Kidney capillary endothelial cell (primary cell): ENCODE results near the gene LSM3.
A peak's percentile ranks its signal among the peaks of the same experiment; 100 is the strongest.

Experiments
- DNase-seq: peaks from one replicate; pipeline ENCODE4 v3.0.0-alpha.2; 2018; ENCODE audit warnings: low spot score

Gene LSM3

DNA sequence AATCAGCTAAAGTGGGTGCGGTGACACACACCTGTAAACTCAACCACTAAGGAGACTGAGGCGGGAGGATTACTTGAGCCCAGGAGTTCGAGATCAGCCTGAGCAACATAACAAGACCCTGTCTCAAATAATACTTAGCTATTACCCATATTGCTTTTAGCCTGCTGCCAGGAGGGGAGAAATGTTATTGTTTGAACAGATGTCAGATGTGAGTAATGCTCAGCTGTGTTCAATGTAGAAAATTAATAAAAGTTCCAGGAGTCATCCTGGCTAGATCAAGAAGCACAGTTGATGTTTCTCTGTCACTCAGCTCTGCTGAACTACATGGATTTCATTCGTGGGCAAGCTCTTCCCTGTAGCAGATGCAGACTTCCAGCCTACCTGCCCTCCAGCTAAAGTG, 22.2 kb downstream of the LSM3 start:
- no peak for DNase-seq

- DNase-seq, result no peak
Measured at GRCh38 chr3:14201940-14202684, 23.5 kb downstream of the LSM3 start.

GRCh38 chr3:14202874-14203520, 24.4 kb downstream of the LSM3 start:
- no peak for DNase-seq

DNA sequence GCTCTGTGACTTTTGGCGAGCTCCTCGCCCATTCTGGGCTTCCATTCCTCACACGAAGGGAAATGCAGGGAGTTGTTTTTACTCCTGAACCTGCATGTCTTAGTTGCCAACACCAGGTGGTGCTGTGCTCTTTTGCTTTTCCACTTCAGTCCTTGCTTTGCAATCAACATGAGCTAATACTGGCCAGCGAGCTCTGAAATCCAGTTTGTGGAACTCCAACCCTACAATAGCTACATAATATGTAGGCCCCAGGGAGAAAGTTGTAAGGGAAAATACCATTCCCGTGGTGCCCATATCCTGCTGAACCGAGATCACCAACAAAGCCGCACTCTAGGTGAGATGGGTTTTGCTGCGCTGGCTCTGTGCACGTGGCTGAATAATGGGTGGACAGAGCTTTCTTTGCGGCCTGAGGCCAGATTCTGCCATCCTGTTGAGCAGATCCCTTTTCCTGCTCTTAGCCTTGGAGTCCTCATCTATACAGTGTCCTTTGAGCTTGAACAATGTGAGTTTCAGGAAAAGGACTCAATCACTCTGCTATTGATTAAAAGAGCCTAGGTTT, 25.0 kb downstream of the LSM3 start:
- peak; percentile 70 for DNase-seq

DNA sequence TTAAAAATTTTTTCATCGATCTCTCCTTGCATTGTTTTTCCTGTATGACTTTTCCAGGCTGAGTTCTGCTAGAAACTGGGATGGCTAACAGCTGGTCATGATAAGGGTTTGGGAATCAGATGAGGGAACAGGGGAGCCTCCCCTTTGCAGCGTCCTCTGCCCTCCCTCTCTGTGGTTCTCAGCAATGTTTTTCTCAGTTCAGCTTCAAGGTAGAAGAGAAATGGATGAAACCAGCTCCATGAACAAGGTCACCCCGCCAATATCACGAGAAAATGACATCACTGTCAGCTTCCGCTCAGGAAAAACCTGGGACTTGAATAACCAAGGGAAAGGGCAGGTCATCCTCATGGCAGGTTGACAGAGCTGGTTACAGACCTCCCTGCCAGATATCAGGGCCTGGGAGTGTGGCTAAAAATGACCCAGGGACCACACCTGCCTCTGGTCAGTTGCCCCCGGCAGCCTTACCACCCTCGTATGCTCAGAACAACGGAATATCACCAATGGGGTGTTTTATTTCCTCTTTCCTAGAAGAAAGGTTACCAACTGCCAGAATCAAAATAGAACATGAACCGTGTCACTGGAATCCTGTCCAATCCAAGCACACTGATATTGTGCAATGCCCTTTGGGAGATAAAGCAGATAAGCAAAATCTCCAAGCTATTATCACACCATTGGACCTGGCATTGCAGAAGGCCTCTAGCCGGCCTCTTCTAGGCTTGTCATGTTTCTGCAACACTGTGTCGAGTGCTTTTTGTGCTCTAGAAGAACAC, 26.1 kb downstream of the LSM3 start:
- no peak for DNase-seq

- DNase-seq, result no peak
Measured at GRCh38 chr3:14206548-14207177, 28.0 kb downstream of the LSM3 start.

DNA sequence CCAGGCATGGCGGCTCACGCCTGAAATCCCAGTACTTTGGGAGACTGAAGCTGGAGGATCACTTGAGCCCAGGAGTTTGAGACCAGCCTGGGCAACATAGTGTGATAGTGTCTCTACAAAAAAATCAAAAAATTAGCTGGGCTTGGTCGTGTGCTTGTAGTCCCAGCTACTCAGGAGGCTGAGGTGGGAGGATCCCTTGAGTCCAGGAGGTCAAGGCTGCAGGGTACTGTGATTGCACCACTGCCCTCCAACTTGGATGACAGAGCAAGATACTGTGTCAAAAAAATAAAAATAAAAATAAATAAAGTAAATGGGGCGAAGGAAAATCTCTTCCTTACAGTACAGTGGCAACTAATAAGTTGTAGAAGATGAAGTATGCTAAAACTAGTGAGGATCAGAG, 29.6 kb downstream of the LSM3 start:
- DNase-seq, result no peak

GRCh38 chr3:14208977-14209394, 30.4 kb downstream of the LSM3 start:
- no peak for DNase-seq

DNA sequence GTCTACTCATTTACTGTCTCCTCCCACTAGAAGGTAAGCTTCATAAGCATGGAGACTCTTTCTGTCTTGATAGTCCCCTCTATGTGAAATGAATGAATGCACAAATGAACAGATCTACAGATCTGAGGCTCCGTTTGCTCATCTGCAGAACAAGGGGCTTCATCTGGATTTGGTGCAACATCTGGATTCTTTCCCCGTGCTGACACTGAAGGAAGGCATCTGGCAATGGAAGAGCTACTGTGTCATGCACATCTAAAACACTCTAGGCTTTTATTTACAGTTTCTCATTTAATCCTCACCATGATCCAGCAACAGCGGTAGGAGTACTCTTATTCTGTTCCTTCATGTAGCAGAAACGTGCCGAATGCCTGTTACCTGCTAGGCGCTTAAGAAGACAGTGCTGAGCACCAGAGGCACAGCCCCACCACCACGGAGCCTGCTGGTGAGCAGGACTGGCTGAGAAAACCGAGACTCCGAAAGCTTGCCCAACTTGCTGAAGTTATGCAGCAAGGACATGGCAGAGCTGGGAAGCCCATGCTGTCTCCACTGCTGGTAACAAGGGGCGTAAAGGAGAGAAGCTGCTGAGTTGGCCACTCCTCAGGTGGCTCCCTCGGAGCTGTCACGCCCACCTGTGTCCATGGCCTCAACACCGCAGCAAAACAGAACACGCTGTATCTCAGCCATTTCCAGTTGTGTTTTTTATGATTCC, 31.1 kb downstream of the LSM3 start:
- no peak for DNase-seq

- DNase-seq, result no peak
Measured at GRCh38 chr3:14210290-14210688, 31.7 kb downstream of the LSM3 start.

DNA sequence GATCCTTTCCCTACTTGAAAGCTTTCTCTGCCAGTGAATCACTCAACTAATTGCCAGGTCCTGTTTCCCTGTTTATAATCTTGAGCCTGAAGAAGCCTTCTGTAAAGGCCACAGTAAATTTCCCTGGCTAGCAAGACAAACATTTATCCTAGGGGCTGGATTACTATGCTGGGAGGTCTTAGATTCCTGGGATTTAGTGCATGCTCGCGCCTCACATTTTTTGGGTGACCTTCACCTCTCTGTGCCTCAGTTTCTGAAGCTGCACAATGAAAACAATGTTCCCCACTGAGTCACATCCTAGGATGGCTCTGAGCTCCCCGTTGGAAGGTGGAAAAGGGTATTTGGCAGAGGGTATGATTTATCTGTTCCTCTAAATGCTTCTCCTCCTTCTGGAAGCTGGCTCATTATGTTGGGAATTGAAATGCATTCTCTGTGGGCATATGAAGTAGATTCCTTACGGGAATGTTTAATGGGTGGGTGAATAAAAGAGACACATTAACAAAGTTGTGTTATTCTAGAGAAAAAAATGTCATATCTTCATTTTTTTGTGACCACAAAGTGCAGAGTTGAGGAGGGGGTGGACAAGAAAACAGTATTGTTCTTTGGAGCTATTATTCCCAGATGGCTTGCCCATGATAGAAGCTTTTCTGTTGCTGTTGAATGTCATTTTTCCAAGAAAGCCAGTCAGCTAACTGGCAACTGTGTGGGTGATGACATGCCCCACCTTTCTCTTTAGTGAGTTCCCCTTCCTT, 32.4 kb downstream of the LSM3 start:
- no peak for DNase-seq

DNA sequence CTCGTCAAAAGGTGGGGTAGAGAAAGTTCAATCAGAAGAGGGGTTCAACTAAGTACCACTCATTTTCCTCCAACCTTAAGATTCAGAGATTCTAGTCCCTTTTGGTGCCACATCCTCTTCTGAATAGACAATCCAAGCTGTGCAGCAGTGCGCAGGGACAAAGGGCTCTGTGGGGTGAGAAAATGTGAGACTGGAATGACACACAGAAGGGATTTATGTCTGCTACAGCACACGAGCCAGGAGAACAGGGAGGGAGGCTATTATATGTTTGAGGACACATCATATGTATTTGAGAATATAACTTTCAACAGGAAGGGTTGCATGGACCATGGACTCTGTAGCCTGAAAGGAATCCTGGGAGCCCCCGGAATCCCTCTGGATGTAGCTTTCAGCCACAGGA, 33.0 kb downstream of the LSM3 start:
- DNase-seq, result no peak

GRCh38 chr3:14212032-14212431, 33.4 kb downstream of the LSM3 start:
- no peak for DNase-seq

DNA sequence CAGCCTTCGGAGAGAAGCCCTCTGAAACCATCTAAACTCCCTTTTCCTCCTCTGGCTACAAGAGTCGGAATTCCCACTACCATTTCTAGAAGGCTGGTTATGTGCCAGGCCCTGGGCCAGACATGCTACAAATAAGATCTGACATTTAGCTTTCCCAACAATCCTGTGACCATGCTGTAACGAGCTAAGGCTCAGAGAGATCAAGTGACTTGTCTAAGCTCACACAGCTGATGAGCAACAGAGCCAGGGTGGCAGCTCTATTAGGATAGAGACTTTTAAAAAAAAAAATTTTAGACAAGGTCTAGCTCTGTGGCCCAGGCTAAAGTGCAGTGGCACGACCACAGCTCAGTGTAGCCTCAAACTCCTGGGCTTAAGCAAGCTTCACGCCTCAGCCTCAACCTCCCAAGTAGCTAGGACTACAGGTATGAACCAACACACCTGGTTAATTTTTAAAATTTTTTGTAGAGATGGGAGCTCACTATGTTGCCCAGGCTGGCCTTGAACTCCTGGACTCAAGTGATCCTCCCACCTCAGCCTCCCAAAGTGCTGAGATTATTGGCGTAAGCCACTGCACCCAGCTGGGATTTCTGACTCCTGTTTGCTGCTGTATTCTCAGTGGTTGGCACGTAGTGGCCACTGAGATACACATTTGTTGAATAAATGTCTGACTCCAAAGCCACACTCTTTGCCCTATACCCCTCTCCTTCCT, 34.6 kb downstream of the LSM3 start:
- DNase-seq, result no peak

- no peak for DNase-seq
Measured at GRCh38 chr3:14214764-14215163, 36.1 kb downstream of the LSM3 start.

DNA sequence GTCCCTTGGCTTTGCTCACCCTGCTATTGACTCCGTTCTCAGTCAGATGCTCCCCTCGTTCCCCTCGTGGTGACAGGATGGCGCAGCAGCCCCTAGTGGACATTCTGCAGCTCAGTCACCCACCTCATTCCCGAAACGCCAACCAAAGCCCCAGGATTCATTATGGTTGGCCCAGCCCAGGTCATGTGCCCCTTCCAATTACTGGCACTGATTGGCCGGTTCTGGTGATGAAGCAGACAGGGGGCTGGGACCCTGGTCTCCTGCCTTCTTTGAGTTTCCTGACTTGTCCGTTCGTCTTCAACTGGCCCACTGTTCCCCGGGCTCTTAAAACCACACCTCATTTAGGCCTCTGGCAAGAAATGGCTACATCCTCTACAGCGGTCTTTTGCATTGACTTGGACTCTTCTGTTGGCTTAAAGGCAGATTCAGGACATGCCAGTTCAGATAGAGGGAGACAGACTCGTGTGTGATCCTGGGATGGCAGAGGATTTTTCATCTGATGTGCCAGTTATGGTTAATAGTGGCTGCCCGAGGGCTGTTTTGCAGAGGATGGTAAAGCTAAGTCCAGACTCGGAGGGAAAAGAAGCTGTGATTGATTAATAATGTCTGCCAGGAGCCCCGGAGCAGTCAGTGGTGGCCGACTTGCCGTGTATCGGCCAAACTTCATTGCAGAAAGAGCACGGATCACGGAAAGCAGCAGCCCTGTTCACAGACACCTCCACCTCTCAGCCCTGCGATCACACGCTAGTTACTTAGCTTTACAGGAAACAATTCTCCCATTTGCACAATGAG, 37.8 kb downstream of the LSM3 start:
- peak; percentile 34 for DNase-seq

DNA sequence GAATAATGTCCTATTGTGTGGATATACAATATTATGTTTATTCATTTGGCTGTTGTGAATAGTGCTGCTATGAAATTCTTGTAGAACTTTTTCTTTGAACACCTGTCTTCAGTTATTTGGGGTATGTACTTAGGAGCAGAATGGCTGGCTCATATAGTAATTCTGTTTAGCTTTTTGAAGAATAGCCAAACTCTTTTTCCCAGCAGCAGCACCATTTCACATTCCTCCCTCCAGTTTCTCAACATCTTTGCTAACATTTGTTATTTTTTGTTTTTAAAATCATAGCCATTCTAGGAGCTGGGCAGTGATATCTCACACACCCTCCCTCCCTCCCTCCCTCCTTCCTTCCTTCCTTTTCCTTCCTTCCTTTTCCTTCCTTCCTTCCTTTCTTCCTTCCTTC, 39.7 kb downstream of the LSM3 start:
- no peak for DNase-seq

DNA sequence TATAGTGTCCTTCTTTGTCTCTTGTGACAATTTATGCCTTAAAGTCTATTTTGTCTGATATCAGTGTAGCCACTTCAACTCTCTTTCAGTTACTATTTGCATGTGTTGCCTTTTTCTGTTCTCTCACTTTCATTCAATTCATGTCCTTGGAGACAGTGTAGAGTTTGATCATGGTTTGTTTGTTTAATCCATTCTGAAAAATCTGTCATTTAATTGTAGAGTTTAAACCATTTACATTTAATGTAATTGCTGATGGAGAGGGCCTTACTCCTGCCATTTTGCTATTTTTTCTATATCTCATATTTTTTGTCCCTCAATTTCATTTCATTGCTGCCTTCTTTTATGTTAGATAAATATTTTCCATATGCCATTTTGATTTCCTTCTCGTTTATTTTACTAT, 42.3 kb downstream of the LSM3 start:
- DNase-seq, result no peak

DNA sequence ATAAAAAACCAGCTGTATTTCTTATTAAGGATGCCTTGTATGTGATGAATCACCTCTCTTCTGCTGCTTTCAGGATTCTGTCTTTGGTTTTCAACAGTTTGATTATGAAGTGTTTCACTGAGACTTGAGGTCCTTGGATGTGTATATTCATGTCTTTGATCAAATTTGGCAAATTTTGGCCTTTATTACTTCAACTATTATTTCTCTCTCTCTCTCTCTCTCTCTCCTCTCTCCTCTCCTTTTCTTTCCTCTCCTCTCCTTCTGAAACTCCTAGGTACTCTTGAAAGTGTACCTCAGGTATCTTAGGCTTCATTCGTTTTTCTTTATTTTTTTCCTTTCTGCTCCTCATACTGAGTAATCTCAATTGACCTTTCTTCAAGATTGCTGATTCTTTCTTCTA, 43.3 kb downstream of the LSM3 start:
- DNase-seq, result no peak

DNA sequence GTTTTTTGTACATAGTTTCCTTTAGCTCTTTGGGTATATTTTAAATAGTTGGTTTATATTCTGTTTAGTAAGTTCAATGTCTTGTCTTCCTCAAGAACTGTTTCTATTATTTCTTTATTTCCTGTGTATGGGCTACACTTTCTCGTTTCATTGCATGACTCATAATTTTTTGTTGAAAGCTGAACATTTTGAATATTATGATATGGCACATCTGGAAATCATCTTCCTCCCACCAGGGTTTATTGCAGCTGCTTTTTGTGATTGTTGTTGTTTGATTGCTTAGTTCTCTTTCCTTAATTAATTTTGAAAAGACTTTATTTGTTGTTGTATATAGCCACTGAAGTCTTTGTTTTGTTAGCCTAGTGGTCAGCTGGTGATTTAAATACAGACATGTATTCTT, 43.8 kb downstream of the LSM3 start:
- no peak for DNase-seq
